OCI-LY3 (cell line): ENCODE data around the gene MCAT.

Source experiments
- H2AFZ ChIP-seq: fragments of 200-600, 300-600 bp; shearing (Covaris generic); 2 replicates; pipeline ENCODE4 v1.6.0; 2014; ENCODE audit warnings: antibody characterized with exemption, low read depth, low read length
- H3K27ac ChIP-seq: fragments of 200-600, 300-600 bp; sonication (generic); 2 replicates; pipeline ENCODE4 v1.5.1; 2014; ENCODE audit warnings: mild to moderate bottlenecking, low read length, moderate library complexity, mixed read lengths
- H3K27me3 ChIP-seq: fragments of 200-600, 300-600 bp; sonication (generic); 2 replicates; pipeline ENCODE4 v1.6.1; 2014; ENCODE audit warnings: low read depth, low read length, mixed read lengths
- H3K36me3 ChIP-seq: fragments of 200-600, 300-600 bp; sonication (generic); replicated peaks from 2 replicates; pipeline ENCODE3; 2014; ENCODE audit warnings: low read depth, low read length, mixed read lengths
- H3K4me1 ChIP-seq: fragments of 300-600, 200-600 bp; sonication (generic); 2 replicates; pipeline ENCODE4 v1.6.1; 2014; ENCODE audit warnings: low read length, mixed read lengths
- H3K4me2 ChIP-seq: fragments of 200-600, 300-600 bp; sonication (generic); 2 replicates; pipeline ENCODE4 v1.6.1; 2014; ENCODE audit warnings: low read length, mixed read lengths
- H3K4me3 ChIP-seq: fragments of 300-600, 200-600 bp; sonication (generic); 2 replicates; pipeline ENCODE4 v1.5.1; 2014; ENCODE audit warnings: antibody characterized with exemption, mild to moderate bottlenecking, low read length, moderate library complexity
- H3K79me2 ChIP-seq: fragments of 300-600, 200-600 bp; shearing (Covaris generic); 2 replicates; pipeline ENCODE4 v1.6.1; 2014; ENCODE audit warnings: mild to moderate bottlenecking, low read length, mixed read lengths
- H3K9ac ChIP-seq: fragments of 300-600, 200-600 bp; shearing (Covaris generic); 2 replicates; pipeline ENCODE4 v1.6.0; 2014; ENCODE audit warnings: mild to moderate bottlenecking, low read length, moderate library complexity
- H3K9me3 ChIP-seq: fragments of 200-600, 300-600 bp; shearing (Covaris generic); 2 replicates; pipeline ENCODE4 v1.6.1; 2014; ENCODE audit warnings: low read length, mixed read lengths; ENCODE audit not compliant: insufficient read depth
- H4K20me1 ChIP-seq: fragments of 200-600, 300-600 bp; sonication (generic); 2 replicates; pipeline ENCODE4 v1.6.1; 2016; ENCODE audit warnings: low read length, mixed read lengths; ENCODE audit not compliant: insufficient read depth
- EZH2phosphoT487 ChIP-seq: fragments of 200-600 bp; shearing (Covaris generic); IDR thresholded peaks from 2 replicates; pipeline ENCODE4 v1.6.1; 2018; ENCODE audit warnings: antibody characterized with exemption, mixed run types, low read depth
- TF ChIP-seq, protein P1 (sequence below): fragments of 200-600, 300-600 bp; sonication (generic); IDR thresholded peaks from 2 replicates; pipeline ENCODE4 v1.5.1; 2014; ENCODE audit warnings: antibody characterized with exemption, low read length, low read depth

MCAT gene

DNA sequence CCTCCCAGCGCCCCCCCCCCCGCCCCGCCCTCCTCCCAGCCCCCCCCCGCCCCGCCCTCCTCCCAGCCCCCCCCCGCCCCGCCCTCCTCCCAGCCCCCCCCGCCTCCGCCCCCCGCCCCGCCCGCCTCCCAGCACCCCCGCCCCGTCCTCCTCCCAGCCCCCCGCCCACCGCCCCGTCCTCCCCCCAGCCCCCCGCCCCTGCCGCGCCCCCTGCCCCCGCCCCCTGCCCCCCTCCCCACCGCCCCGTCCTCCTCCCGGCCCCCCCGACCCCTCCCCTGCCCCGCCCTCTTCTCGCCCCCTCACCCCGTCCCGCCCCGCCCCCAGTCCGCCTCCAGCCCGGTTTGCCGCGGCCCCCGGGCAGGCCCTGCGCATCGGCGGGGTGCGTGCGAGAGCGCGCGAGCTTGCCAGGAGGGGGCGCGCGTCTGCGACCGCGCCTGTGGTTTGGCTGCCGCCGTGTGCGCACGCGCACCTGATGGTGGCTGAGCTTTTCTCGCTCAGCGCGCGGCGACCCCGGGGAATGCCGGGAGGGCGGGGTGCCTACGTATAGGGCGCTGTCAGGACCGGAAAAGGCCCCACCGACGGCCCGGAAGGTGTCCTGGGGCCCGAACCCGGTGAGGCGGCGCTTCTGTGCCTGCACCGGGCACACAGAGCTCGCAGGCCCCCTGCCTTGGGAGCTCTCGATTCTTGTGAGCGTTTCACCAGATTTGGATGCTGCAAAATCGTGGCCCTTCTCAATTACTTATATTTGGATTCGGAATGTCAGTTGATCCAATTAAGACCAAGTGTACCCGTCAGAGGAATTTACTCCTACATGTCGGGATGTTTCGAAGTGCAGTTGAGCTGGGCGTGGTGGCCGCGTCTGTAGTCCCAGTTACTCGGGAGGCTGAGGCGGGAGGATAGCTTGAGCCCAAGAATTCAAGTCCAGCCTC is 44.2 kb upstream of the MCAT start:
- Histone ChIP-seq H3K4me2 (peak overlapping the region; percentile 71), H3K4me1 (peaks cover 10% of the 10 kb centered on the region), H3K27me3 (no peaks in the 10 kb centered on the region; the same call in 1 of the 2 replicates), H3K27ac (peak overlapping the region; percentile 82), H3K36me3 (peaks cover 6% of the 10 kb centered on the region), H4K20me1 (no peaks in the 10 kb centered on the region), H3K9ac (peak overlapping the region; percentile 93), H3K79me2 (peaks cover 40% of the 10 kb centered on the region), H2AFZ (peak overlapping the region; percentile 94), H3K4me3 (peak overlapping the region; percentile 91), H3K9me3 (no peaks in the 10 kb centered on the region)
- no peak for TF ChIP-seq EZH2phosphoT487
- TF ChIP-seq, protein P1, sequence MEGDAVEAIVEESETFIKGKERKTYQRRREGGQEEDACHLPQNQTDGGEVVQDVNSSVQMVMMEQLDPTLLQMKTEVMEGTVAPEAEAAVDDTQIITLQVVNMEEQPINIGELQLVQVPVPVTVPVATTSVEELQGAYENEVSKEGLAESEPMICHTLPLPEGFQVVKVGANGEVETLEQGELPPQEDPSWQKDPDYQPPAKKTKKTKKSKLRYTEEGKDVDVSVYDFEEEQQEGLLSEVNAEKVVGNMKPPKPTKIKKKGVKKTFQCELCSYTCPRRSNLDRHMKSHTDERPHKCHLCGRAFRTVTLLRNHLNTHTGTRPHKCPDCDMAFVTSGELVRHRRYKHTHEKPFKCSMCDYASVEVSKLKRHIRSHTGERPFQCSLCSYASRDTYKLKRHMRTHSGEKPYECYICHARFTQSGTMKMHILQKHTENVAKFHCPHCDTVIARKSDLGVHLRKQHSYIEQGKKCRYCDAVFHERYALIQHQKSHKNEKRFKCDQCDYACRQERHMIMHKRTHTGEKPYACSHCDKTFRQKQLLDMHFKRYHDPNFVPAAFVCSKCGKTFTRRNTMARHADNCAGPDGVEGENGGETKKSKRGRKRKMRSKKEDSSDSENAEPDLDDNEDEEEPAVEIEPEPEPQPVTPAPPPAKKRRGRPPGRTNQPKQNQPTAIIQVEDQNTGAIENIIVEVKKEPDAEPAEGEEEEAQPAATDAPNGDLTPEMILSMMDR = peak; percentile 45; the same call in 1 of the 2 replicates

DNA sequence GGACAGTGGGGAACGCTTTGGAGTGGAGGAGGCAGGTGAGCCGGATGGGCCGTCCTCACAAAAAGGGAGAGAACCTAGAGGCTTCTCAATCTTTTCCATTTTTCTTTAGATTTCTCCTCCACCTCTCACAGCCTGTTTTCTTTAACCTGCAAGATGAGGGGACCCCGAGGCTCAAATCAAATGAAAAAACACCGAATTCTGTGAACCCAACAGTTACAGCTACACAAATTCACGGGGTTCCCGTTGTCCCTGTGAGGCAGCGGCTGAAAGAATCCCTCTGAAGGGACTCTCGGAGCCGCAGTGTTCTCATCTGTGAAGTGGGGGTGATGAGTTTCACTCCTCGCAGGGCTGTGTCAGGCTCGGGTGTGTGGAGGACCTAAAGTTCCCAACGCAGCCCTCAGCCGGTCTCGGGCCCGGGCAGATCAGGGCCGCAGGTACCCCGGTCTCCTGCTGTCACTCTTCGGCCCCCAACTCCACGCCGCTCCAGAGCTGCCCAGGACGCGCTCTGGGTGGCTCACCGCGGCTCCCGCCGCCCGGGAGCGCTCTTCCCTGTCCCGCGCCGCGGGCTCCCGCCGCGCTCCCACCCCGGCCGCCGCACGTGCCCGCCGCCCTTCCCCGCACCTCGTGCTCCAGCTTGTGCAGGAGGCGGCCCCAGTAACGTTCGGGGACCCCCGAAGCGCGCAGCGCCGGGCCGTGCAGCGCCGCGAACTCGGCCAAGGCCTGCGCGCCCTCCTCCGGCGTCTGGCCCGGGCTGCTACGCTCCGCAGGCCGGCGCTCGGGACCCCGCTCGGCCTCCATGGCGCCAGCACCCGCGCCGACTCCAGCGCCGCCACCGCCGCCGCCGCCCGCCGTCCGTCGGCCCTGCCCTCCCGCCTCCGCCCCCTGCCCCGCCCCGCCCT is 43.3 kb upstream of the MCAT start, which contains the start of gene TTLL12:
Gene TTLL12 (minus strand): TSS at position 863 of the 899 bp plus-strand sequence. CDS start 65 bp downstream, at position 798.
- H3K79me2 ChIP-seq = peaks cover 45% of the 10 kb centered on the region
- H3K27me3 ChIP-seq = no peaks in the 10 kb centered on the region
- H3K27ac ChIP-seq = peak within 1 kb of the TSS; percentile 82
- H2AFZ ChIP-seq = peak within 1 kb of the TSS; percentile 94
- H3K4me1 ChIP-seq = peaks cover 10% of the 10 kb centered on the region
- peaks cover 12% of the 10 kb centered on the region for H3K36me3 ChIP-seq
- H3K4me3 ChIP-seq = peak within 1 kb of the TSS; percentile 95
- peak within 1 kb of the TSS; percentile 93 for H3K9ac ChIP-seq
- TF ChIP-seq EZH2phosphoT487 = no peak
- no peaks in the 10 kb centered on the region for H4K20me1 ChIP-seq
- H3K9me3 ChIP-seq = no peaks in the 10 kb centered on the region
- peak within 1 kb of the TSS; percentile 91 for H3K4me2 ChIP-seq

DNA sequence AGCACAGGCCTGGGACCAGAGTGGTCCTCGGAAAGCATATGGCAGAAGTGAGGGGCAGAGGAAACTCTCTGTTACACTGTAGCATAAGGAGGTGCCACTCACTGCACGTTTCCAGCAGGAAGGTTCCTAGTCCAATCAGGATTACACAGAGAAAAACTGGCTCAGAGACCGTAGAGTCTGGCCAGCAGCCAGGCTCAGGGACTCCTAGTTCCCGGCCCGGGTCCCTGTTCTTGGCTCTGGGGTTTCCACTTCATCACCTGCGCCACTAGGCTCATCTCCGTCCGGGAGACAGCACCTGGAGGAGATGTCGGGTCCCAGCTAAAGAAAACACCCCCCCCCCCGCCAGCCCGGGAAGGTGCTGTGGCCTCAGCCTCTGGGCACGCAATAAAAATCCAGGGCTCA is 42.7 kb upstream of the MCAT start:
- H3K4me2 ChIP-seq = peak overlapping the region; percentile 91
- H3K4me1 ChIP-seq = peaks cover 10% of the 10 kb centered on the region
- H2AFZ ChIP-seq = no peak overlapping the region
- H3K9ac ChIP-seq = peak overlapping the region; percentile 84
- TF ChIP-seq EZH2phosphoT487 = no peak
- TF ChIP-seq, protein P1 = no peak
- H3K4me3 ChIP-seq = peak overlapping the region; percentile 95
- H4K20me1 ChIP-seq = no peaks in the 10 kb centered on the region
- H3K9me3 ChIP-seq = no peaks in the 10 kb centered on the region
- H3K27ac ChIP-seq = no peak overlapping the region
- peaks cover 45% of the 10 kb centered on the region for H3K79me2 ChIP-seq
- H3K36me3 ChIP-seq = peaks cover 18% of the 10 kb centered on the region
- H3K27me3 ChIP-seq = no peaks in the 10 kb centered on the region

DNA sequence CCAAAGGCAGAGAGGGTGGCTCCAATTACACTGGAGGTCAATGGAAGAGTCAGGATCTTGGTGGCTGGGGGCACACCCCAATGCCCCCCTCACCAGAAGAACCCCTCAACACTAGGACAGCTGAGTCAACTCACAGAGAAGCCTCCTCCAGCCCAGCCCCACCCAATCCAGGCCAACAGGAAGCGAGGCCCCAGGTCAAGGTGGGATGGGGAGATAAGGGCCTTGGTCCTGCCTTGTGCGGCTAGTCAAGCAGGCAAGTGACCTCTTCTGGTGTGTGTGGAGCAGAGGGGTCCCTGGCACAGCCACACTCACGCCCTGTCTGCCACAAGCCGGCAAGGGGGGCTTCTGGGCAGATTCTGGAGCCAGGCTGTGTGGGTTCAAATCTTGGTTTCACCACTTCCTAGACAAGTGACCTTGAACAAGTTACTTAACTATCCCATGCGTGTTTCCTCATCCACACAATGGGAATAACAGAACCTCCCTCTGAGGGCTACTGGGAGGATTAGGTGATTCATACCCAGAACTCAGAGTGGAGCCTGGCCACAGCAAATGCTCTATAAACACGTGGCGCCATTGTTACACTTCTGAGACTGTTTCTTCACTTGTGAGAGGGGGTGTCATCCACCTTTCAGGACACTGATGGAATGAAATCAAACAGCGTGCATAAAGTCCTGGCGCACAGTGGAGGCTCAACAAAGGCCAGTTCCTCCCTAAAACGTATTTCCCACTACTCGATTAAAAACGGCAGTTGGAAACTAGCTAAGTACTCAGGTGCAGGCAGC is 40.5 kb upstream of the MCAT start:
- H3K27ac ChIP-seq = no peak overlapping the region
- peaks cover 45% of the 10 kb centered on the region for H3K79me2 ChIP-seq
- H3K4me1 ChIP-seq = peaks cover 10% of the 10 kb centered on the region
- H3K36me3 ChIP-seq = peaks cover 37% of the 10 kb centered on the region
- H3K9me3 ChIP-seq = no peaks in the 10 kb centered on the region
- TF ChIP-seq EZH2phosphoT487 = no peak
- TF ChIP-seq, protein P1 = no peak
- H4K20me1 ChIP-seq = no peaks in the 10 kb centered on the region
- H3K27me3 ChIP-seq = no peaks in the 10 kb centered on the region
- no peak overlapping the region for H3K4me3 ChIP-seq
- H3K9ac ChIP-seq = no peak overlapping the region
- no peak overlapping the region for H2AFZ ChIP-seq
- H3K4me2 ChIP-seq = no peak overlapping the region
